Right lobe of liver (tissue), 6 donors: Measurements from ENCODE around the gene KTN1. TPM values are rescaled to one million over a fixed set of nuclear protein-coding genes. Genes with fewer than 3 reads are reported as not detected.

Experiments
- ATAC-seq, 4 donors: fragments of 200-7000 bp; cut with Tn5 transposase; one replicate each; pipeline ENCODE4 v1.9.1; 2020; ENCODE audit warnings: mild to moderate bottlenecking in 4 of 4, moderate library complexity in 4 of 4
- DNase-seq, 3 donors: peaks; one replicate each; pipeline ENCODE4 v3.0.0-alpha.2; 2020
- H3K27ac ChIP-seq, 3 donors: fragments of 200-600 bp; one replicate each; pipeline ENCODE4 v1.8.0; 2022
- H3K27me3 ChIP-seq, 2 donors: fragments of 200-600 bp; one replicate each; pipeline ENCODE4 v1.8.0; 2022
- H3K36me3 ChIP-seq, 4 donors: fragments of 200-600 bp; sonication (generic) in 1 of 4; one replicate each; pipeline versions ENCODE4 v1.5.1 to v1.8.0; 2017 to 2022; ENCODE audit warnings: control low read depth in 1 of 4
- H3K4me1 ChIP-seq, 4 donors: fragments of 200-600 bp; sonication (generic) in 1 of 4; one replicate each; pipeline versions ENCODE4 v1.5.1 to v1.8.0; 2017 to 2022; ENCODE audit warnings: control low read depth in 1 of 4
- H3K4me3 ChIP-seq, 3 donors: fragments of 200-600 bp; one replicate each; pipeline ENCODE4 v1.8.0; 2022
- H3K9me3 ChIP-seq, 4 donors: fragments of 200-600 bp; sonication (generic) in 1 of 4; one replicate each; pipeline versions ENCODE4 v1.5.1 to v1.8.0; 2017 to 2022; ENCODE audit warnings: control low read depth in 1 of 4
- CTCF ChIP-seq, 4 donors: fragments of 200-600 bp in 3 of 4; fragments of 450-650 bp in 1 of 4; IDR thresholded peaks; one replicate each; pipeline versions ENCODE4 v1.5.1 to v1.8.0; 2016 to 2022; ENCODE audit warnings: antibody characterized with exemption in 4 of 4, mild to moderate bottlenecking in 2 of 4
- POLR2A ChIP-seq: fragments of 450-650 bp; IDR thresholded peaks from one replicate; pipeline ENCODE4 v1.6.1; 2017; ENCODE audit warnings: antibody characterized with exemption, mild to moderate bottlenecking
- WGBS: methylation state at CpG from one replicate; pipeline ENCODE4 v1.1.6; 2018; ENCODE audit warnings: low coverage, low lambda C conversion rate; ENCODE audit not compliant: insufficient coverage; ENCODE audit errors: missing lambda C conversion rate; 5-methylcytosine and 5-hydroxymethylcytosine counted together
- intact Hi-C, 2 donors: fragments of 100-400 bp; cut with DNase I; formaldehyde crosslinking; loops; one replicate each; pipeline versions ENCODE4 v1.11.2 to v1.14.1; 2022
- total RNA-seq, 6 experiments: library from RNA; depleted of rRNA in 2 of 6; stranded (reverse); fragments of >200 nt in 2 of 6; fragmentation: NEBNext Ultra II Directional in 3 of 6; extraction: Animal tissue kit (Norgen Biotek cat#: 25700) in 3 of 6; gene quantifications; one replicate each; pipeline versions ENCODE4 v1.1.0 to v1.2.4, GENCODE V29; 2016 to 2023
- donor health status: DM: no; HTN: yes; CAD: no.
- donor health status: DM: no; HTN: no; CAD: no.
- donor health status: DM: no; HTN: no; CAD: no.
- donor health status: DM: no; HTN: yes; CAD: no.
- donor health status: DM: no; HTN: yes; CAD: no.

The KTN1 gene
- total RNA-seq, 6 experiments from 2014 or later = 55.8 to 90.8 (median 64.1) TPM

- Histone ChIP-seq H3K36me3 (no peaks in the 10 kb centered on the region), H3K27me3 (no peaks in the 10 kb centered on the region), H3K27ac (no peak overlapping the region), H3K4me3 (no peak overlapping the region), H3K4me1 (no peaks in the 10 kb centered on the region), H3K9me3 (no peaks in the 10 kb centered on the region)
- no peak for DNase-seq
- WGBS = 86% methylated on average over 4 of the region's 4 CpGs
- ATAC-seq = no peak
- intact Hi-C loops = no loop called here
- TF ChIP-seq CTCF (IDR thresholded peaks at IDR 0.05) (no peak), POLR2A (no peak)
Measured at GRCh38 chr14:55698051-55698450, 118.0 kb downstream of the KTN1 start.

- Histone ChIP-seq H3K27me3 (no peaks in the 10 kb centered on the region), H3K9me3 (no peaks in the 10 kb centered on the region), H3K27ac (no peak overlapping the region), H3K4me1 (no peaks in the 10 kb centered on the region), H3K36me3 (no peaks in the 10 kb centered on the region), H3K4me3 (no peak overlapping the region)
- 90% methylated on average over 5 of the region's 7 CpGs for WGBS
- DNase-seq = no peak
- TF ChIP-seq POLR2A (no peak), CTCF (IDR thresholded peaks at IDR 0.05) (no peak)
- no peak for ATAC-seq
- intact Hi-C loops = loop anchor here in 1 of 2 donors (10.0 kb wide), 1 partner anchor 775 kb away; no protein-coding TSS in a partner anchor
Measured at GRCh38 chr14:55699131-55700057, 119.4 kb downstream of the KTN1 start.

- H3K27me3 ChIP-seq = no peaks in the 10 kb centered on the region
- H3K9me3 ChIP-seq = no peaks in the 10 kb centered on the region
- no peak overlapping the region for H3K27ac ChIP-seq
- no peak overlapping the region for H3K4me3 ChIP-seq
- no peaks in the 10 kb centered on the region for H3K36me3 ChIP-seq
- no peaks in the 10 kb centered on the region for H3K4me1 ChIP-seq
- intact Hi-C loops = loop anchor here in 1 of 2 donors (10.0 kb wide), 1 partner anchor 773 kb away; no protein-coding TSS in a partner anchor
- ATAC-seq (no peak), DNase-seq (no peak)
- TF ChIP-seq POLR2A (no peak), CTCF (IDR thresholded peaks at IDR 0.05) (no peak)
- 80% methylated on average over 1 of the region's 1 CpG for WGBS
Measured at GRCh38 chr14:55701638-55702037, 121.6 kb downstream of the KTN1 start.

- no peaks in the 10 kb centered on the region for H3K27me3 ChIP-seq
- H3K9me3 ChIP-seq = no peaks in the 10 kb centered on the region
- TF ChIP-seq CTCF (IDR thresholded peaks at IDR 0.05) (no peak), POLR2A (no peak)
- no peak for ATAC-seq
- no peaks in the 10 kb centered on the region for H3K4me1 ChIP-seq
- WGBS = 77% methylated on average over 5 of the region's 6 CpGs
- no peak overlapping the region for H3K27ac ChIP-seq
- H3K36me3 ChIP-seq = no peaks in the 10 kb centered on the region
- H3K4me3 ChIP-seq = no peak overlapping the region
- intact Hi-C loops = loop anchor here in 1 of 2 donors (10.0 kb wide), 1 partner anchor 772 kb away; no protein-coding TSS in a partner anchor
- no peak for DNase-seq
Measured at GRCh38 chr14:55702511-55702910, 122.5 kb downstream of the KTN1 start.
